Measurements from ENCODE around the gene LCN2.

DNA sequence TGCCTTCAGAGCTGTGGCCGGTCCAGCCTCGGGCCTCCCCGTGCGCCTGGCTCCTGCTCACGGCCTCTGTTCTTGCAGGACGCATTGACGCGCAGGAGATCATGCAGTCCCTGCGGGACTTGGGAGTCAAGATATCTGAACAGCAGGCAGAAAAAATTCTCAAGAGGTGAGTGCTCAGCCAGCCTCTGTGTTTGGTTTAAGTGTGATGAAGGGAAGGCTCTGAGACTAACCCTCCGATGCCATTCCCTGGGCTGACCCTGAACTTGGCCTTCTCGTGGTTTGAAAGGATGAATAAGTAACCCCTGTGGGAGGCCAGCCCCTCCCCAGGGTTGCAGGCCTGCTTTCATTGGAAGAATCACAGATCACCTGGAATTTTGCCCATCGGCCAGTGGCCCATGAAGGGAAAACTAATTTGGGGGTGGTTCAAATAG lies 48.0 kb upstream of the LCN2 start:
- TF ChIP-seq, protein P1, sequence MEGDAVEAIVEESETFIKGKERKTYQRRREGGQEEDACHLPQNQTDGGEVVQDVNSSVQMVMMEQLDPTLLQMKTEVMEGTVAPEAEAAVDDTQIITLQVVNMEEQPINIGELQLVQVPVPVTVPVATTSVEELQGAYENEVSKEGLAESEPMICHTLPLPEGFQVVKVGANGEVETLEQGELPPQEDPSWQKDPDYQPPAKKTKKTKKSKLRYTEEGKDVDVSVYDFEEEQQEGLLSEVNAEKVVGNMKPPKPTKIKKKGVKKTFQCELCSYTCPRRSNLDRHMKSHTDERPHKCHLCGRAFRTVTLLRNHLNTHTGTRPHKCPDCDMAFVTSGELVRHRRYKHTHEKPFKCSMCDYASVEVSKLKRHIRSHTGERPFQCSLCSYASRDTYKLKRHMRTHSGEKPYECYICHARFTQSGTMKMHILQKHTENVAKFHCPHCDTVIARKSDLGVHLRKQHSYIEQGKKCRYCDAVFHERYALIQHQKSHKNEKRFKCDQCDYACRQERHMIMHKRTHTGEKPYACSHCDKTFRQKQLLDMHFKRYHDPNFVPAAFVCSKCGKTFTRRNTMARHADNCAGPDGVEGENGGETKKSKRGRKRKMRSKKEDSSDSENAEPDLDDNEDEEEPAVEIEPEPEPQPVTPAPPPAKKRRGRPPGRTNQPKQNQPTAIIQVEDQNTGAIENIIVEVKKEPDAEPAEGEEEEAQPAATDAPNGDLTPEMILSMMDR (IDR thresholded peaks at IDR 0.05) = no peak
- no peak for TF ChIP-seq POLR2A (IDR thresholded peaks at IDR 0.05)
